Naive B cell (primary cell): ENCODE results near the gene SEMA3C. TPM values are rescaled to one million over a fixed set of nuclear protein-coding genes. Genes with fewer than 3 reads are reported as not detected.

Source experiments
- ATAC-seq, 2 donors: fragments of 150-1000 bp; cut with Tn5 transposase; 2 replicates each; pipeline ENCODE4 v1.10.0; 2021; ENCODE audit warnings: low read depth in 2 of 2, mild to moderate bottlenecking in 2 of 2, moderate library complexity in 2 of 2
- DNase-seq: peaks from one replicate; pipeline ENCODE4 v3.0.0; 2022
- H3K27ac Mint-ChIP-seq, 6 donors: one replicate each; pipeline ENCODE4 v1.8.0; 2020 to 2022; ENCODE audit warnings: mild to moderate bottlenecking in 6 of 6, mixed read lengths in 6 of 6, moderate library complexity in 5 of 6, inconsistent platforms in 2 of 6
- H3K27me3 Mint-ChIP-seq, 3 donors: one replicate each; pipeline ENCODE4 v1.8.0; 2021 to 2022; ENCODE audit warnings: mixed read lengths in 3 of 3, mild to moderate bottlenecking in 1 of 3
- H3K36me3 Mint-ChIP-seq, 2 donors: one replicate each; pipeline ENCODE4 v1.8.0; 2020 to 2022; ENCODE audit warnings: mixed read lengths in 2 of 2, inconsistent platforms in 1 of 2, mild to moderate bottlenecking in 1 of 2
- H3K4me1 Mint-ChIP-seq, 3 donors: one replicate each; pipeline ENCODE4 v1.8.0; 2020 to 2022; ENCODE audit warnings: mixed read lengths in 3 of 3, inconsistent platforms in 1 of 3, mild to moderate bottlenecking in 1 of 3, moderate library complexity in 1 of 3
- H3K4me3 Mint-ChIP-seq, 8 donors: one replicate each; pipeline ENCODE4 v1.8.0; 2020 to 2022; ENCODE audit warnings: mild to moderate bottlenecking in 8 of 8, mixed read lengths in 8 of 8, moderate library complexity in 8 of 8, inconsistent platforms in 2 of 8
- H3K9me3 Mint-ChIP-seq, 7 donors: one replicate each; pipeline ENCODE4 v1.8.0; 2020 to 2022; ENCODE audit warnings: mixed read lengths in 7 of 7, mild to moderate bottlenecking in 5 of 7, inconsistent platforms in 2 of 7, moderate library complexity in 1 of 7
- polyA plus RNA-seq, 6 donors: library from polyadenylated mRNA; unstranded; fragments of 300-500 nt; fragmentation: Illumina TruSeq; gene quantifications; one replicate each; pipeline ENCODE4 v1.2.3, GENCODE V29; 2021; ENCODE audit warnings: low read depth in 6 of 6

Gene SEMA3C
- polyA plus RNA-seq, 6 donors from 2014 or later = not detected

DNA sequence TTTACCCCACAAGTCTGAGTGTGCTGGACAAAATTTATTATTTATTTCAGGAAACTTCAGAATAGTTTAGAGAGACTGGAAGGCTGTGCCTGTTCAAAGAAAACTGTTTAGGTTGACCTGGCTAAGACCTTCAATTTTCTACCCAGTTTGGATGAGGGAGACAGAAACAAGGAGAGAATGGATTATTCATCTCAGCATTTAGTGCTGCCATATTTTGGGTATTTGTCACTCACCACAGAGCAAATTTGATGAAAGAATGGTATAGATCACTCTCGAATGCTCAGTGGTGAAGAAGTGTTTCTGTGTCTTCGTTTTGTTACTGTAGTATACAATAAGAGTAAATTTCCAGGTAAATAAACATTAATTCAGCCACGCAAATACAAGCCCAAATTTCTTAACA, 71.8 kb downstream of the SEMA3C start:
- Mint-ChIP-seq H3K27ac (no peak overlapping the region), H3K36me3 (no peaks in the 10 kb centered on the region), H3K4me3 (no peak overlapping the region), H3K9me3 (peaks cover 0 to 4% (median 0%) of the 10 kb centered on the region in 7 donors), H3K4me1 (no peaks in the 10 kb centered on the region), H3K27me3 (no peaks in the 10 kb centered on the region)
- DNase-seq (no peak), ATAC-seq (no peak)

- H3K27me3 Mint-ChIP-seq = no peaks in the 10 kb centered on the region
- H3K9me3 Mint-ChIP-seq = peaks cover 0 to 4% (median 0%) of the 10 kb centered on the region in 7 donors
- no peak for DNase-seq
- no peak overlapping the region for H3K4me3 Mint-ChIP-seq
- no peak overlapping the region for H3K27ac Mint-ChIP-seq
- H3K36me3 Mint-ChIP-seq = no peaks in the 10 kb centered on the region
- ATAC-seq = no peak
- H3K4me1 Mint-ChIP-seq = no peaks in the 10 kb centered on the region
Measured at GRCh38 chr7:80844916-80845315, 73.9 kb downstream of the SEMA3C start.

GRCh38 chr7:80843018-80843677, 75.7 kb downstream of the SEMA3C start:
- Mint-ChIP-seq H3K36me3 (no peaks in the 10 kb centered on the region), H3K4me1 (no peaks in the 10 kb centered on the region), H3K4me3 (no peak overlapping the region), H3K27me3 (no peaks in the 10 kb centered on the region), H3K27ac (no peak overlapping the region), H3K9me3 (peaks cover 0 to 4% (median 0%) of the 10 kb centered on the region in 7 donors)
- DNase-seq = no peak
- no peak for ATAC-seq

DNA sequence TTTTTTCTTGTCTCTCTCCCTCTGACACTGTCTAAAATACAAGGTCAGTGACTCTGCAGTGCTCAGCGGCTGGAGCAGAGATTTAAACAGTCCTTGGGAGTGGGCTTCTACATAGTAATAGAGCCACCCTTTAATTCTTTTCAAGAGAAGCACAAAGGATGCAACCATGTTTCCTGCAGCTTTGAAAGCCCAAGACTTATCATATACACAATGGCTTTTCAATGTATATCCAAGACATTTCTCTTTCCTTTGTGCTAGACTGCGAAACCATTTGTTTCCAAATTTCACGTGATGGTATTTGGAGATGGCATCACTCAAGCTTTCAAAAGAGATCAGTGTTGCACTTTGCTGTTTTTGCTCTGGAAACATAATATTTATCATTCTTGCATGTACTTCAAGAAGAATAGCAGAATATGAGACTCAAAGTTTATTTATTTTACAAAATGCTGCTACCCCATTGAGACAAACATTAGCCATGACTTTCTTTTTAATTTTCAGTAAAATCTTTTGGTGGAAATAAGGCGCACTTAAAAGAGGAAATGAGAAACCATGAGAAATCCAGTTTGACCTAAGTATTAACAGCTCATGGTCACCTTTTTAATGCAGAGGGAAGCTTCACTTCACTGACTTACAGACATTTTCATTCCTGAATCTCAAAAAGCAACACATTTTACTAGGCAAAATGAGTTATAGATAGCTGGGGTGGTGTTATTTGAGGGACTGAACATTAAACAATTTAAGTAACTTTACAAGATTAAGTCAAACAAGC, 76.6 kb downstream of the SEMA3C start:
- Mint-ChIP-seq H3K36me3 (no peaks in the 10 kb centered on the region), H3K4me1 (no peaks in the 10 kb centered on the region), H3K27ac (no peak overlapping the region), H3K4me3 (no peak overlapping the region), H3K9me3 (peaks cover 0 to 4% (median 0%) of the 10 kb centered on the region in 7 donors), H3K27me3 (no peaks in the 10 kb centered on the region)
- ATAC-seq (no peak), DNase-seq (no peak)

GRCh38 chr7:80841423-80841955, 77.4 kb downstream of the SEMA3C start:
- Mint-ChIP-seq H3K27me3 (no peaks in the 10 kb centered on the region), H3K4me3 (no peak overlapping the region), H3K9me3 (peaks cover 0 to 4% (median 0%) of the 10 kb centered on the region in 7 donors), H3K27ac (no peak overlapping the region), H3K36me3 (no peaks in the 10 kb centered on the region), H3K4me1 (no peaks in the 10 kb centered on the region)
- ATAC-seq (no peak), DNase-seq (no peak)

GRCh38 chr7:80840681-80841080, 78.2 kb downstream of the SEMA3C start:
- ATAC-seq (no peak), DNase-seq (no peak)
- H3K4me1 Mint-ChIP-seq = no peaks in the 10 kb centered on the region
- H3K4me3 Mint-ChIP-seq = no peak overlapping the region
- H3K9me3 Mint-ChIP-seq = peaks cover 0 to 4% (median 0%) of the 10 kb centered on the region in 7 donors
- H3K27me3 Mint-ChIP-seq = no peaks in the 10 kb centered on the region
- no peaks in the 10 kb centered on the region for H3K36me3 Mint-ChIP-seq
- H3K27ac Mint-ChIP-seq = no peak overlapping the region

DNA sequence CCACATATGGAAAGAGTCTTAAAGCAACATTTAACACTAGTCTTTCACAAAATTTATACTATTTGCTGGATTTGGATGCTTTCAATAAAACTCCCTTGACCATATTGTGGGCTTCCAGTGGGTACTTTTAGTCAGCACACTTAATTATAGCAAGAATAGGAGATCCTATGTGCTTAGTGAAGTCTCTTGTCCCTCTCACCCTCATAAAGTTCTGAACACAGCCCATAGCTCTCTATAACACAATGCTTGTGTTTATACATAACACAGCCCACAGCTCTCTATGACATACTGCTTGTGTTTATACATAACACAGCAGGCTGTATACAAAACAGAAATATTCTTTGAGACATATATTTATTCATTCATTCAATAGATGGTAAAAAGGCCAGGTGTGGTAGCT, 79.0 kb downstream of the SEMA3C start:
- Mint-ChIP-seq H3K27ac (no peak overlapping the region), H3K4me3 (no peak overlapping the region), H3K9me3 (peaks cover 0 to 3% (median 0%) of the 10 kb centered on the region in 7 donors), H3K36me3 (no peaks in the 10 kb centered on the region), H3K4me1 (no peaks in the 10 kb centered on the region), H3K27me3 (no peaks in the 10 kb centered on the region)
- ATAC-seq = no peak
- no peak for DNase-seq

DNA sequence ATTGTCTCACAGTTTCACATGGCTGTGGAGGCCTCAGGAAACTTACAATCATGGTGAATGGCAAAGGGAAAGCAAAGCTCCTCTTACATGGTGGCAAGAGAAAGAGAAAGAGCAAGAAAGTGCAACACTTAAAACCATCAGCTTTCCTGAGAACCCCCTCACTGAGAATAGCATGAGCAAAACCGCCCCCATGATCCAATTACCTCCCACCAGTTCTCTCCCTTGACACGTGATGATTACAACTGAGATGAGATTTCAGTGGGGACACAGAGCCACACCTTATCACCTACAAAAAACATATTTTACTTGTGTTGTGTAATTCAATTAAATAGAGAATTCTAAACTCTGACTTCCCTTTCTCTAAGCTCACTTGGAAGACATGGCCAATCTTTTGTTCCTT, 80.2 kb downstream of the SEMA3C start:
- H3K27ac Mint-ChIP-seq = no peak overlapping the region
- ATAC-seq (no peak), DNase-seq (no peak)
- H3K4me1 Mint-ChIP-seq = no peaks in the 10 kb centered on the region
- H3K4me3 Mint-ChIP-seq = no peak overlapping the region
- no peaks in the 10 kb centered on the region for H3K27me3 Mint-ChIP-seq
- peaks cover 0 to 2% (median 0%) of the 10 kb centered on the region in 7 donors for H3K9me3 Mint-ChIP-seq
- no peaks in the 10 kb centered on the region for H3K36me3 Mint-ChIP-seq

DNA sequence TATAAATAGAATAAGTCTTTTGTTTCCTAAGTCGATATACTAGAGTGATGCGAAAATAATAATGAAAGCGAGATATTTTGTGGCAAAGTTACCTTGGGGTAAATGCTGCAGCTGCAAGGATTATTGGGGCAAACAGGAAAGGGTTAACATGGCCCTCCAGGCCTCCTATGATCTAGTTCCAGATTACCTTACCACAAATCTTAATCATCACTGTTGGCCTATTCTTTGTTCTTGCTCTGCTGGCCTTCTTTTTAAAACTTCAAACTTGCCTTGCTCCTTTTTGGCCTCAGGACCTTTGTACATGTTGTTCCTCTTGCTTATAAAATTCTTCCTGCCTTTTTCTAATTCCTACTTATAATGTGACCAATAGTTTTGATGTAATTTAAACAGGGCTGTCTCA, 81.5 kb downstream of the SEMA3C start:
- H3K27ac Mint-ChIP-seq = peak overlapping the region in 1 of 6 donors; percentile 29
- H3K4me3 Mint-ChIP-seq = no peak overlapping the region
- ATAC-seq (no peak), DNase-seq (no peak)
- no peaks in the 10 kb centered on the region for H3K27me3 Mint-ChIP-seq
- peaks cover 0 to 2% (median 0%) of the 10 kb centered on the region in 7 donors for H3K9me3 Mint-ChIP-seq
- H3K4me1 Mint-ChIP-seq = no peaks in the 10 kb centered on the region
- H3K36me3 Mint-ChIP-seq = no peaks in the 10 kb centered on the region

GRCh38 chr7:80835251-80835650, 83.6 kb downstream of the SEMA3C start:
- Mint-ChIP-seq H3K4me1 (no peaks in the 10 kb centered on the region), H3K36me3 (no peaks in the 10 kb centered on the region), H3K27me3 (no peaks in the 10 kb centered on the region), H3K4me3 (no peak overlapping the region), H3K9me3 (peaks cover 0 to 3% (median 0%) of the 10 kb centered on the region in 7 donors), H3K27ac (no peak overlapping the region)
- ATAC-seq = no peak
- DNase-seq = no peak

- H3K4me1 Mint-ChIP-seq = no peaks in the 10 kb centered on the region
- H3K9me3 Mint-ChIP-seq = peaks cover 0 to 3% (median 0%) of the 10 kb centered on the region in 7 donors
- no peak for ATAC-seq
- DNase-seq = no peak
- no peak overlapping the region for H3K4me3 Mint-ChIP-seq
- no peak overlapping the region for H3K27ac Mint-ChIP-seq
- no peaks in the 10 kb centered on the region for H3K36me3 Mint-ChIP-seq
- no peaks in the 10 kb centered on the region for H3K27me3 Mint-ChIP-seq
Measured at GRCh38 chr7:80833289-80834268, 85.3 kb downstream of the SEMA3C start.

- no peaks in the 10 kb centered on the region for H3K27me3 Mint-ChIP-seq
- H3K9me3 Mint-ChIP-seq = peaks cover 0 to 3% (median 0%) of the 10 kb centered on the region in 7 donors
- H3K27ac Mint-ChIP-seq = no peak overlapping the region
Measured at GRCh38 chr7:80832006-80832405, 86.8 kb downstream of the SEMA3C start.

DNA sequence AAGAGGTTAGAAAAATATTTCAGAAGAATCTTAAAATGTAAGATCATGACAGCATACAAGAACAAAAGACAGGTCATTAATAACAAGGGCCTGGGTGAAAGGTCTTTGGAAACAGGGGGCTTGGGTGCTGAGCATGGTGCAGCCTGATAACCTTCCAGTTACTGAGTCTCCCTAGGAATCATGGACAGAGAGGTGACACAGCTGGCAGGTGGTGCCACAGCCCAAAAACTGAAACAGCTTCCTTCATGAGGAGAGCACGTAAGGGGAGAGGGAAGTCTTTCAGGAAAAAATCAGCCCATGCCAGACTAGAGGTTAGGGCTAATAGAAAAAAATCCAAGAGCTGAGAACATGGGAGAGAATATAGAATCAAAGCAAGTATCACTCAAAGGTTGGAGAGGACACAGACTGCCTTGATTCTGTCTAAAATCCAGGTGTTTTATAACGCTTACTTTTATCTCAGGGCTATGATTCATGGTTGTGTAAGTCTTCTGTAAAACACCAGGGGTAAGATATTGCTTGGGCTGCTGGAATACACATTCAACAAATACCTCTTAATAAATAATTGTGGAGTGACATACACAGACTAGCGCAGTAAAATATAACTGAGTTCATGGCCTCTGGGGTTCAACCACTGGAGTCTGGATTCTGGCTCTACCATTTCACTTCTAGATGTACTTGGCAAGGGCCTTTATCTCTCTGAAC, 88.1 kb downstream of the SEMA3C start:
- H3K9me3 Mint-ChIP-seq = peaks cover 0 to 2% (median 0%) of the 10 kb centered on the region in 7 donors
- ATAC-seq = no peak
- no peak overlapping the region for H3K27ac Mint-ChIP-seq
- H3K4me1 Mint-ChIP-seq = no peaks in the 10 kb centered on the region
- no peak for DNase-seq
- H3K27me3 Mint-ChIP-seq = no peaks in the 10 kb centered on the region
- H3K36me3 Mint-ChIP-seq = no peaks in the 10 kb centered on the region
- H3K4me3 Mint-ChIP-seq = peak overlapping the region in 1 of 8 donors; percentile 67

More at GRCh38 chr7:80832006-80832405, 86.8 kb downstream of the SEMA3C start:
- Mint-ChIP-seq H3K4me3 (no peak overlapping the region), H3K4me1 (no peaks in the 10 kb centered on the region), H3K36me3 (no peaks in the 10 kb centered on the region)
- ATAC-seq = no peak
- DNase-seq = no peak
